GM10266 (cell line): ENCODE measurements around the gene KL.

Experiments used
- DNase-seq: peaks from one replicate; pipeline ENCODE4 v3.0.0; 2012; ENCODE audit errors: extremely low spot score
- CTCF ChIP-seq: IDR thresholded peaks from 2 replicates; pipeline ENCODE4 v1.5.1; 2012; ENCODE audit warnings: mild to moderate bottlenecking, low read depth; ENCODE audit not compliant: control insufficient read depth, insufficient read depth; ENCODE audit errors: missing control alignments

KL gene

GRCh38 chr13:33052506-33053280 is 36.5 kb downstream of the KL start:
- no peak for DNase-seq
- no peak for TF ChIP-seq CTCF

- no peak for DNase-seq
- TF ChIP-seq CTCF, result no peak
Measured at GRCh38 chr13:33053397-33054066, 37.3 kb downstream of the KL start.

- TF ChIP-seq CTCF, result peak; percentile 32
- DNase-seq, result peak; percentile 45
Measured at GRCh38 chr13:33057019-33057780, 41.0 kb downstream of the KL start.

- DNase-seq, result no peak
- TF ChIP-seq CTCF, result no peak
Measured at GRCh38 chr13:33058776-33059327, 42.6 kb downstream of the KL start.

- no peak for TF ChIP-seq CTCF
- no peak for DNase-seq
Measured at GRCh38 chr13:33060815-33061214, 44.6 kb downstream of the KL start.

GRCh38 chr13:33066329-33066728 is 50.1 kb downstream of the KL start:
- no peak for DNase-seq

More at GRCh38 chr13:33066329-33066728, 50.1 kb downstream of the KL start:
- TF ChIP-seq CTCF, result no peak
